A549 (cell line): ENCODE data around the gene SNX30. TPM values are rescaled to one million over a fixed set of nuclear protein-coding genes. Genes with fewer than 3 reads are reported as not detected.

ENCODE experiments used
- ATAC-seq, 2 experiments: fragments of 200-7000 bp in 1 of 2; fragments of >200 bp in 1 of 2; cut with Nextera tagmentation in 1 of 2; cut with Tn5 transposase in 1 of 2; 3 replicates each; pipeline versions ENCODE4 v1.8.0 to v1.9.1; 2018 to 2020; ENCODE audit warnings: mild to moderate bottlenecking in 1 of 2, moderate library complexity in 1 of 2
- CTCF ChIA-PET: fragments of 300-600 bp; sonication (Branson Sonifier 250); formaldehyde crosslinking; extraction: SDS; loops from one replicate; lab custom pipeline; 2021; ENCODE audit warnings: antibody characterized with exemption, inconsistent platforms; lab: Yijun Ruan, JAX
- POLR2A ChIA-PET: fragments of 350-600 bp; formaldehyde crosslinking; extraction: SDS; loops from one replicate; lab custom pipeline; 2021; ENCODE audit warnings: antibody characterized with exemption, inconsistent platforms; lab: Yijun Ruan, JAX
- DNase-seq, 2 experiments: peaks; one replicate each; pipeline versions ENCODE4 v3.0.0 to v3.0.0-alpha.2; 2011 to 2016; ENCODE audit warnings: low read depth in 1 of 2, low spot score in 1 of 2
- FAIRE-seq: peaks from 2 replicates; lab custom pipeline; 2011; peaks lifted over from hg19 to GRCh38; lab: Jason Lieb, UNC
- H3K27ac ChIP-seq, 2 experiments: fragments of >200 bp; sonication (Bioruptor Twin); formaldehyde crosslinking; 3 replicates each; pipeline ENCODE4 v1.5.1; 2016 to 2017
- H3K4me1 ChIP-seq: fragments of >200 bp; sonication (Bioruptor Twin); formaldehyde crosslinking; 3 replicates; pipeline ENCODE4 v1.6.1; 2016
- H3K4me2 ChIP-seq: fragments of >200 bp; sonication (Bioruptor Twin); formaldehyde crosslinking; 3 replicates; pipeline ENCODE4 v1.6.1; 2016
- H3K4me3 ChIP-seq: fragments of >200 bp; sonication (Bioruptor Twin); formaldehyde crosslinking; 3 replicates; pipeline ENCODE4 v1.5.1; 2016
- H3K9me3 ChIP-seq: fragments of >200 bp; sonication (Bioruptor Twin); formaldehyde crosslinking; 3 replicates; pipeline ENCODE4 v1.6.1; 2016
- CBX2 ChIP-seq: fragments of 200-600 bp; sonication (generic); IDR thresholded peaks from 2 replicates; pipeline ENCODE4 v1.6.1; 2016; ENCODE audit warnings: low read depth, mild to moderate bottlenecking, borderline replicate concordance
- CEBPB ChIP-seq, 2 experiments: fragments of >200 bp in 1 of 2; sonication (Bioruptor Twin) in 1 of 2; formaldehyde crosslinking in 1 of 2; IDR thresholded peaks; 2 replicates each; pipeline ENCODE4 v1.6.1; 2012 to 2016
- EHF ChIP-seq: fragments of 250-450 bp; sonication (Bioruptor Pico); IDR thresholded peaks from 2 replicates; pipeline ENCODE4 v1.5.0; 2020; ENCODE audit warnings: mild to moderate bottlenecking
- EHMT2 ChIP-seq: fragments of 200-600 bp; sonication (generic); IDR thresholded peaks from 2 replicates; pipeline ENCODE4 v1.6.1; 2016; ENCODE audit warnings: antibody characterized with exemption, low read depth, mild to moderate bottlenecking, moderate library complexity
- FOSB ChIP-seq: fragments of 250-450 bp; sonication (Bioruptor Pico); IDR thresholded peaks from 2 replicates; pipeline ENCODE4 v1.5.0; 2020; ENCODE audit warnings: mild to moderate bottlenecking, moderate library complexity
- FOXS1 ChIP-seq: fragments of 250-450 bp; sonication (Bioruptor Pico); IDR thresholded peaks from 2 replicates; pipeline ENCODE4 v1.5.0; 2020; ENCODE audit warnings: mild to moderate bottlenecking, moderate library complexity
- HDAC2 ChIP-seq: fragments of 200-600 bp; sonication (generic); IDR thresholded peaks from 2 replicates; pipeline ENCODE4 v1.6.1; 2016
- HOXB13 ChIP-seq: fragments of 250-450 bp; sonication (Bioruptor Pico); IDR thresholded peaks from 2 replicates; pipeline ENCODE4 v1.5.0; 2020; ENCODE audit warnings: low read depth, mild to moderate bottlenecking, moderate library complexity
- HOXB5 ChIP-seq: fragments of 250-450 bp; sonication (Bioruptor Pico); IDR thresholded peaks from 2 replicates; pipeline ENCODE4 v1.5.0; 2020; ENCODE audit warnings: mild to moderate bottlenecking, moderate library complexity
- JUNB ChIP-seq: fragments of >200 bp; sonication (Bioruptor Twin); formaldehyde crosslinking; IDR thresholded peaks from 2 replicates; pipeline ENCODE4 v1.6.1; 2016
- KDM5A ChIP-seq: fragments of 200-600 bp; sonication (generic); IDR thresholded peaks from 2 replicates; pipeline ENCODE4 v1.6.1; 2016; ENCODE audit warnings: antibody characterized with exemption, mild to moderate bottlenecking
- MAZ ChIP-seq: fragments of 150-350 bp; IDR thresholded peaks from 2 replicates; pipeline ENCODE4 v1.6.1; 2014; ENCODE audit warnings: antibody characterized with exemption, low read depth, low read length, borderline replicate concordance
- MYC ChIP-seq: IDR thresholded peaks from 2 replicates; pipeline ENCODE4 v1.6.1; 2012; ENCODE audit warnings: mild to moderate bottlenecking, inconsistent platforms, low read length, improper control_type of control experiment, borderline replicate concordance
- NFE2L2 ChIP-seq: fragments of 150-350 bp; conservative IDR thresholded peaks from 2 replicates; pipeline ENCODE4 v1.6.1; 2014; ENCODE audit warnings: low read length
- NR3C1 ChIP-seq: fragments of >200 bp; sonication (Bioruptor Twin); formaldehyde crosslinking; IDR thresholded peaks from 3 replicates; pipeline ENCODE4 v1.6.1; 2017
- RAD21 ChIP-seq, 2 experiments: fragments of >200 bp in 1 of 2; sonication (Bioruptor Twin) in 1 of 2; formaldehyde crosslinking in 1 of 2; IDR thresholded peaks in 1 of 2; conservative IDR thresholded peaks in 1 of 2; 2 replicates in 1 of 2; 3 replicates in 1 of 2; pipeline ENCODE4 v1.6.1; 2012 to 2018; ENCODE audit warnings: inconsistent platforms in 1 of 2
- RARB ChIP-seq: fragments of 250-450 bp; sonication (Bioruptor Pico); IDR thresholded peaks from 2 replicates; pipeline ENCODE4 v1.8.0; 2021; ENCODE audit warnings: mild to moderate bottlenecking, moderate library complexity
- RCOR1 ChIP-seq: fragments of 150-350 bp; IDR thresholded peaks from 2 replicates; pipeline ENCODE4 v1.6.1; 2014; ENCODE audit warnings: antibody characterized with exemption, low read length, low read depth
- RFX5 ChIP-seq: fragments of 450-650 bp; IDR thresholded peaks from 2 replicates; pipeline ENCODE4 v1.7.1; 2014; ENCODE audit warnings: antibody characterized with exemption, mild to moderate bottlenecking, moderate library complexity
- RNF2 ChIP-seq: fragments of 200-600 bp; sonication (generic); IDR thresholded peaks from 2 replicates; pipeline ENCODE4 v1.6.1; 2016; ENCODE audit warnings: low read depth, mild to moderate bottlenecking, antibody characterized with exemption, moderate library complexity, borderline replicate concordance
- SREBF2 ChIP-seq: fragments of 450-650 bp; IDR thresholded peaks from 2 replicates; pipeline ENCODE4 v1.6.1; 2014; ENCODE audit warnings: mild to moderate bottlenecking, moderate library complexity
- TP53 ChIP-seq: fragments of 250-450 bp; sonication (Bioruptor Pico); IDR thresholded peaks from 2 replicates; pipeline ENCODE4 v1.5.0; 2021; ENCODE audit warnings: mild to moderate bottlenecking, moderate library complexity
- ZNF302 ChIP-seq: fragments of 250-450 bp; sonication (Bioruptor Pico); IDR thresholded peaks from 2 replicates; pipeline ENCODE4 v1.9.0; 2021; ENCODE audit warnings: inconsistent platforms, mild to moderate bottlenecking, moderate library complexity
- WGBS: methylation state at CpG from one replicate; pipeline ENCODE4 v1.1.6; 2017; ENCODE audit errors: missing lambda C conversion rate; 5-methylcytosine and 5-hydroxymethylcytosine counted together
- polyA plus RNA-seq, 4 experiments: library from polyadenylated mRNA; depleted of rRNA in 3 of 4; stranded (reverse); fragments of >200 nt; fragmentation: RNase III in 1 of 4; extraction: RNeasy Plus Mini Kit Qiagen cat#74134 plus additional on column Dnase treatment in 1 of 4; gene quantifications; 2 replicates in 3 of 4; 3 replicates in 1 of 4; pipeline ENCODE4 v1.2.3, GENCODE V29; 2011 to 2017
- TF ChIP-seq, protein P1 (sequence below): IDR thresholded peaks from 2 replicates; pipeline ENCODE4 v1.6.1; 2012; ENCODE audit warnings: low read depth, borderline replicate concordance
- TF ChIP-seq, protein P2 (sequence below): fragments of >200 bp; sonication (Bioruptor Twin); formaldehyde crosslinking; IDR thresholded peaks from 2 replicates; pipeline ENCODE4 v1.6.1; 2016
- TF ChIP-seq, protein P3 (sequence below): IDR thresholded peaks from 2 replicates; pipeline ENCODE4 v1.6.1; 2012

Gene SNX30
- polyA plus RNA-seq, 2 of the 4 experiments (the other 2 are of a cell fraction) = 3.1 to 3.6 TPM

GRCh38 chr9:112872019-112872418 is 121.5 kb downstream of the SNX30 start (continued):
- TF ChIP-seq TP53 (CRISPR knock-in tag) (no peak), MAZ (no peak), RCOR1 (no peak), RARB (no peak), HDAC2 (no peak), HOXB5 (CRISPR knock-in tag) (no peak)
- TF ChIP-seq, protein P1, sequence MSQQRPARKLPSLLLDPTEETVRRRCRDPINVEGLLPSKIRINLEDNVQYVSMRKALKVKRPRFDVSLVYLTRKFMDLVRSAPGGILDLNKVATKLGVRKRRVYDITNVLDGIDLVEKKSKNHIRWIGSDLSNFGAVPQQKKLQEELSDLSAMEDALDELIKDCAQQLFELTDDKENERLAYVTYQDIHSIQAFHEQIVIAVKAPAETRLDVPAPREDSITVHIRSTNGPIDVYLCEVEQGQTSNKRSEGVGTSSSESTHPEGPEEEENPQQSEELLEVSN = no peak
- TF ChIP-seq, all 56 proteins: peak for 0

- H3K9me3 ChIP-seq = no peaks in the 10 kb centered on the region
- H3K27ac ChIP-seq = no peak overlapping the region
- 74% methylated on average over 4 of the region's 4 CpGs for WGBS
- no peak for FAIRE-seq
- TF ChIP-seq HOXB13 (no peak), EHF (CRISPR knock-in tag) (no peak), KDM5A (no peak), FOXS1 (CRISPR knock-in tag) (no peak), JUNB (no peak), MYC (no peak), CEBPB (IDR thresholded peaks at IDR 0.05) (no peak)
- TF ChIP-seq, protein P2, sequence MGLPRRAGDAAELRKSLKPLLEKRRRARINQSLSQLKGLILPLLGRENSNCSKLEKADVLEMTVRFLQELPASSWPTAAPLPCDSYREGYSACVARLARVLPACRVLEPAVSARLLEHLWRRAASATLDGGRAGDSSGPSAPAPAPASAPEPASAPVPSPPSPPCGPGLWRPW = no peak
- H3K4me2 ChIP-seq = no peak overlapping the region
- DNase-seq = no peak
- ATAC-seq = no peak
- ChIA-PET CTCF (interaction anchor here (1.5 kb wide), 1 partner anchor 29 kb away, joined by 6 read pairs; no protein-coding TSS in a partner anchor), POLR2A (no interaction called here)
- no peaks in the 10 kb centered on the region for H3K4me1 ChIP-seq
- no peak overlapping the region for H3K4me3 ChIP-seq
Measured at GRCh38 chr9:112873773-112874405, 123.3 kb downstream of the SNX30 start.

GRCh38 chr9:112878752-112879151 is 128.2 kb downstream of the SNX30 start:
- no peak for TF ChIP-seq NFE2L2
- TF ChIP-seq, protein P3, sequence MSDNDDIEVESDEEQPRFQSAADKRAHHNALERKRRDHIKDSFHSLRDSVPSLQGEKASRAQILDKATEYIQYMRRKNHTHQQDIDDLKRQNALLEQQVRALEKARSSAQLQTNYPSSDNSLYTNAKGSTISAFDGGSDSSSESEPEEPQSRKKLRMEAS = no peak
- no peak for TF ChIP-seq RAD21 (conservative IDR thresholded peaks at IDR 0.05 in 1 of 2, IDR thresholded peaks at IDR 0.05 in 1 of 2)
- TF ChIP-seq RFX5 = no peak
- TF ChIP-seq CBX2 = no peak
- TF ChIP-seq HOXB5 (CRISPR knock-in tag) = no peak
- TF ChIP-seq SREBF2 = no peak
- no peak for TF ChIP-seq EHMT2
- TF ChIP-seq RNF2 = no peak
- TF ChIP-seq KDM5A = no peak
- TF ChIP-seq FOXS1 (CRISPR knock-in tag) = no peak
- TF ChIP-seq CEBPB (IDR thresholded peaks at IDR 0.05) = no peak
- TF ChIP-seq NR3C1 = no peak
- TF ChIP-seq ZNF302 (CRISPR knock-in tag) = no peak
- TF ChIP-seq FOSB (CRISPR knock-in tag) = no peak
- ATAC-seq (no peak), DNase-seq (no peak), FAIRE-seq (no peak)
- Histone ChIP-seq H3K4me2 (no peak overlapping the region), H3K4me1 (no peaks in the 10 kb centered on the region), H3K9me3 (no peaks in the 10 kb centered on the region), H3K4me3 (no peak overlapping the region), H3K27ac (no peak overlapping the region)
- ChIA-PET POLR2A (no interaction called here), CTCF (interaction anchor here (1.4 kb wide), 1 partner anchor 24 kb away, joined by 5 read pairs; no protein-coding TSS in a partner anchor)
- 49% methylated on average over 2 of the region's 2 CpGs for WGBS
